Left lobe of liver (tissue), 2 donors: ENCODE measurements around the gene WAC. TPM values are rescaled to one million over a fixed set of nuclear protein-coding genes. Genes with fewer than 3 reads are reported as not detected.
"Not testable (repeated sequence)": the region's sequence is repeated elsewhere in the genome, so short reads cannot be mapped to it uniquely, and the experiment has no call there.

Experiments used
- ATAC-seq: fragments of 200-7000 bp; cut with Tn5 transposase; one replicate; pipeline ENCODE4 v1.9.1; 2020; ENCODE audit warnings: mild to moderate bottlenecking, moderate library complexity
- DNase-seq: peaks from one replicate; pipeline ENCODE4 v3.0.0-alpha.2; 2020; ENCODE audit warnings: low spot score
- total RNA-seq: library from RNA; stranded (reverse); gene quantifications from one replicate; pipeline ENCODE4 v1.2.1, GENCODE V29; 2021
- donor health status: DM: no; HTN: no; CAD: no; lungs with moderate emphysema.
- donor health status: DM: no; HTN: yes; CAD: no.

WAC gene
- total RNA-seq, 1 donor from 2014 or later: 36.5 TPM

GRCh38 chr10:28604567-28605536 is 71.9 kb downstream of the WAC start:
- ATAC-seq: no peak
- DNase-seq: no peak

- ATAC-seq: no peak
- no peak for DNase-seq
These were observed 73.7 kb downstream of the WAC start for GRCh38 chr10:28606568-28606967.

GRCh38 chr10:28609636-28610035 is 76.7 kb downstream of the WAC start:
- not testable (repeated sequence) for DNase-seq, ATAC-seq

- ATAC-seq (no peak), DNase-seq (no peak)
These were observed 80.0 kb downstream of the WAC start for GRCh38 chr10:28612877-28613276.

GRCh38 chr10:28616514-28616913 is 83.6 kb downstream of the WAC start:
- ATAC-seq (peak; percentile 69), DNase-seq (no peak)

- DNase-seq (no peak), ATAC-seq (no peak)
These were observed 86.5 kb downstream of the WAC start for GRCh38 chr10:28619455-28619854.

- peak; percentile 44 for ATAC-seq
- no peak for DNase-seq
These were observed 87.3 kb downstream of the WAC start for GRCh38 chr10:28620251-28620650.

- ATAC-seq (no peak), DNase-seq (no peak)
These were observed 90.6 kb downstream of the WAC start for GRCh38 chr10:28623483-28623882.

GRCh38 chr10:28624351-28624750 is 91.4 kb downstream of the WAC start:
- ATAC-seq (no peak), DNase-seq (no peak)

- no peak for DNase-seq
- ATAC-seq: no peak
These were observed 94.2 kb downstream of the WAC start for GRCh38 chr10:28627102-28627501.

- DNase-seq (peak; percentile 78), ATAC-seq (peak; percentile 97)
These were observed 95.4 kb downstream of the WAC start for GRCh38 chr10:28628184-28628893.

GRCh38 chr10:28631896-28632583 is 99.1 kb downstream of the WAC start:
- peak; percentile 52 for ATAC-seq

GRCh38 chr10:28632584-28632945 is 99.6 kb downstream of the WAC start:
- ATAC-seq: no peak
- no peak for DNase-seq

More at GRCh38 chr10:28631896-28632583, 99.1 kb downstream of the WAC start:
- DNase-seq: no peak

GRCh38 chr10:28633750-28634149 is 100.8 kb downstream of the WAC start:
- no peak for DNase-seq

GRCh38 chr10:28637346-28637745 is 104.4 kb downstream of the WAC start:
- ATAC-seq: no peak
- DNase-seq: no peak

More at GRCh38 chr10:28633750-28634149, 100.8 kb downstream of the WAC start:
- peak; percentile 60 for ATAC-seq

GRCh38 chr10:28638392-28638791 is 105.5 kb downstream of the WAC start:
- DNase-seq (no peak), ATAC-seq (no peak)

GRCh38 chr10:28640551-28640950 is 107.6 kb downstream of the WAC start:
- ATAC-seq: no peak

GRCh38 chr10:28644647-28645046 is 111.7 kb downstream of the WAC start:
- ATAC-seq (no peak), DNase-seq (no peak)

More at GRCh38 chr10:28640551-28640950, 107.6 kb downstream of the WAC start:
- no peak for DNase-seq

GRCh38 chr10:28652106-28652505 is 119.2 kb downstream of the WAC start:
- DNase-seq (no peak), ATAC-seq (no peak)

GRCh38 chr10:28652703-28653102 is 119.8 kb downstream of the WAC start:
- no peak for DNase-seq
- ATAC-seq: no peak

GRCh38 chr10:28658824-28659223 is 125.9 kb downstream of the WAC start:
- not testable (repeated sequence) for DNase-seq, ATAC-seq
